CD4-positive, alpha-beta T cell (primary cell): ENCODE measurements around the gene HBS1L. TPM values are rescaled to one million over a fixed set of nuclear protein-coding genes. Genes with fewer than 3 reads are reported as not detected.

Experiments
- ATAC-seq: fragments of 200-7000 bp; cut with Tn5 transposase; one replicate; pipeline ENCODE4 v1.10.0; 2022; ENCODE audit warnings: mild to moderate bottlenecking; ENCODE audit not compliant: poor library complexity
- CTCF ChIA-PET: fragments of 350-600 bp; sonication (Branson Sonifier 250); formaldehyde crosslinking; loops from one replicate; lab custom pipeline; 2021; ENCODE audit warnings: antibody characterized with exemption, inconsistent platforms; lab: Charles Lee
- POLR2A ChIA-PET: fragments of 350-600 bp; sonication (Branson Sonifier 250); formaldehyde crosslinking; loops from one replicate; lab custom pipeline; 2021; ENCODE audit warnings: antibody characterized with exemption, inconsistent platforms; lab: Charles Lee
- DNase-seq, 14 experiments: peaks; one replicate each; pipeline ENCODE4 v3.0.0-alpha.2; 2013 to 2020; ENCODE audit warnings: mixed read lengths in 2 of 14
- H3K27ac ChIP-seq, 2 donors: one replicate each; pipeline versions ENCODE4 v1.5.1 to v1.7.0; 2013; ENCODE audit warnings: low read length in 2 of 2, low read depth in 1 of 2, mild to moderate bottlenecking in 1 of 2
- H3K27me3 ChIP-seq, 2 experiments: 1 replicate in 1 of 2; 2 replicates in 1 of 2; pipeline versions ENCODE4 v1.6.1 to v1.7.0; 2013; ENCODE audit warnings: low read length in 2 of 2, control low read depth in 1 of 2, mild to moderate bottlenecking in 1 of 2, moderate library complexity in 1 of 2; ENCODE audit not compliant: insufficient read depth in 2 of 2, control insufficient read depth in 1 of 2
- H3K36me3 ChIP-seq: one replicate; pipeline ENCODE4 v1.6.1; 2013; ENCODE audit warnings: low read length, control low read depth; ENCODE audit not compliant: insufficient read depth
- H3K4me1 ChIP-seq: one replicate; pipeline ENCODE4 v1.6.1; 2013; ENCODE audit warnings: low read length, control low read depth; ENCODE audit not compliant: insufficient read depth
- H3K4me3 ChIP-seq: one replicate; pipeline ENCODE4 v1.5.1; 2013; ENCODE audit warnings: mild to moderate bottlenecking, low read length, moderate library complexity
- H3K9me3 ChIP-seq, 2 experiments: 1 replicate in 1 of 2; 2 replicates in 1 of 2; pipeline versions ENCODE4 v1.6.1 to v1.7.0; 2013; ENCODE audit warnings: low read length in 2 of 2, mild to moderate bottlenecking in 2 of 2, control low read depth in 1 of 2, moderate library complexity in 1 of 2; ENCODE audit not compliant: control insufficient read depth in 1 of 2, insufficient read depth in 1 of 2
- H3K27ac Mint-ChIP-seq: one replicate; pipeline ENCODE4 v1.8.0; 2020; ENCODE audit warnings: mixed read lengths
- H3K27me3 Mint-ChIP-seq: one replicate; pipeline ENCODE4 v1.8.0; 2021; ENCODE audit warnings: mixed read lengths
- H3K36me3 Mint-ChIP-seq: one replicate; pipeline ENCODE4 v1.8.0; 2021; ENCODE audit warnings: low read depth, mixed read lengths
- H3K4me1 Mint-ChIP-seq: one replicate; pipeline ENCODE4 v1.8.0; 2021; ENCODE audit warnings: low read depth, mixed read lengths
- H3K4me3 Mint-ChIP-seq: one replicate; pipeline ENCODE4 v1.8.0; 2020; ENCODE audit warnings: mild to moderate bottlenecking, mixed read lengths
- H3K9me3 Mint-ChIP-seq: one replicate; pipeline ENCODE4 v1.8.0; 2020; ENCODE audit warnings: mixed read lengths
- intact Hi-C, 2 experiments: fragments of 100-400 bp; cut with DNase I in 1 of 2; cut with micrococcal nuclease in 1 of 2; formaldehyde crosslinking; loops; one replicate each; pipeline versions ENCODE4 v1.15.1 to v1.9.0; 2023 to 2025; cut with DNase I, micrococcal nuclease
- total RNA-seq, 174 experiments: library from RNA in 2 of 174; stranded (reverse) in 2 of 174; gene quantifications; one replicate each; pipeline ENCODE4 v1.2.3 and lab custom pipeline; 2021 to 2026
- TF ChIP-seq, protein P1 (sequence below): fragments of 200-600 bp; IDR thresholded peaks from one replicate; pipeline ENCODE4 v1.8.0; 2022; ENCODE audit warnings: antibody characterized with exemption, mild to moderate bottlenecking

HBS1L gene
- total RNA-seq, 2 experiments from 2014 or later = 106 to 117 TPM

DNA sequence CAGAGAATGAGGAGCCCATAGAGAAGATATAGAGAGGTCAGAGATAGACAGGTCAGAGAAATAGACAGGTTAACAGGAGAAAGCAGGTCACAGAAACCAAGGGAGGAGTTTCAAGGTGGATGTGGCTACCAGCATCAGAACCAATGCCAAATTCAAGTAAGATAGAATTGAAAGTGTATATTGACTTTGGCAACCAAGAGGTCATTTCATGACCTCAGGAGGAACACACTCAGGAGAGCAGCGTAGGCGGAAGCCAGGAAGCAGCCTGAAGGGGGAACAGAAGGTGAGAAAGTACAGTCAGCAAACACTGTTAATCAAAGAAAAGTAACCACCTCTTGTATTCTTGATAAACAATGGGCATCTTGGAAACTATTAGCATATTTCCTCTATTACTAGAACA is 70.8 kb downstream of the HBS1L start:
- no peak for ATAC-seq
- intact Hi-C loops = no loop called here
- H3K4me1 Mint-ChIP-seq = peaks cover 26% of the 10 kb centered on the region
- ChIA-PET POLR2A (no interaction called here), CTCF (no interaction called here)
- H3K27me3 Mint-ChIP-seq = no peaks in the 10 kb centered on the region
- H3K27me3 ChIP-seq = no peaks in the 10 kb centered on the region
- TF ChIP-seq, protein P1, sequence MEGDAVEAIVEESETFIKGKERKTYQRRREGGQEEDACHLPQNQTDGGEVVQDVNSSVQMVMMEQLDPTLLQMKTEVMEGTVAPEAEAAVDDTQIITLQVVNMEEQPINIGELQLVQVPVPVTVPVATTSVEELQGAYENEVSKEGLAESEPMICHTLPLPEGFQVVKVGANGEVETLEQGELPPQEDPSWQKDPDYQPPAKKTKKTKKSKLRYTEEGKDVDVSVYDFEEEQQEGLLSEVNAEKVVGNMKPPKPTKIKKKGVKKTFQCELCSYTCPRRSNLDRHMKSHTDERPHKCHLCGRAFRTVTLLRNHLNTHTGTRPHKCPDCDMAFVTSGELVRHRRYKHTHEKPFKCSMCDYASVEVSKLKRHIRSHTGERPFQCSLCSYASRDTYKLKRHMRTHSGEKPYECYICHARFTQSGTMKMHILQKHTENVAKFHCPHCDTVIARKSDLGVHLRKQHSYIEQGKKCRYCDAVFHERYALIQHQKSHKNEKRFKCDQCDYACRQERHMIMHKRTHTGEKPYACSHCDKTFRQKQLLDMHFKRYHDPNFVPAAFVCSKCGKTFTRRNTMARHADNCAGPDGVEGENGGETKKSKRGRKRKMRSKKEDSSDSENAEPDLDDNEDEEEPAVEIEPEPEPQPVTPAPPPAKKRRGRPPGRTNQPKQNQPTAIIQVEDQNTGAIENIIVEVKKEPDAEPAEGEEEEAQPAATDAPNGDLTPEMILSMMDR = no peak
- no peak overlapping the region for H3K4me3 ChIP-seq
- H3K27ac Mint-ChIP-seq = no peak overlapping the region
- no peak for DNase-seq
- peaks cover 66% of the 10 kb centered on the region for H3K36me3 Mint-ChIP-seq
- H3K4me1 ChIP-seq = no peaks in the 10 kb centered on the region
- no peaks in the 10 kb centered on the region for H3K9me3 Mint-ChIP-seq
- no peak overlapping the region for H3K4me3 Mint-ChIP-seq
- peaks cover 55% of the 10 kb centered on the region for H3K36me3 ChIP-seq
- H3K27ac ChIP-seq = no peak overlapping the region
- H3K9me3 ChIP-seq = no peaks in the 10 kb centered on the region

DNA sequence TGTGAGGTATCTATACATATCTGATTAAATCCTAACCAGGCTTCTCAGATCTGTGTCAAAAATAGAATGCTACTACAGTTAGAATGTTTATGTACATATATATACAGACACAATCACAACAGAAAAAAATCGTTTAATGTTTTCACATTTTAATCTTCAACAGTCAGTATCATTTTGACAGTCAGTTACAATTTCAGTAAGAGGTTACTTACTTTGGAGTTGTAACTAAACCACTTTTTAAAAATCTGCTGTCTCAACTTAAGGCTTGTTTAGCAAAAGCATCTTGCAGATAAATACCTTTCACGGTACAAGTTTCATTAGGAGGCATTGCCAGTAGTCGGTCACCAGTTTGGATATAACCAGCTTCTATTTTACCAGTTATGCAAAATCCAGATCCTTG is 72.5 kb downstream of the HBS1L start:
- CTCF ChIA-PET = no interaction called here
- intact Hi-C loops = no loop called here
- H3K4me1 Mint-ChIP-seq = peaks cover 26% of the 10 kb centered on the region
- Histone ChIP-seq H3K4me1 (no peaks in the 10 kb centered on the region), H3K4me3 (no peak overlapping the region), H3K36me3 (peaks cover 46% of the 10 kb centered on the region), H3K27me3 (no peaks in the 10 kb centered on the region), H3K9me3 (no peaks in the 10 kb centered on the region), H3K27ac (no peak overlapping the region)
- DNase-seq = no peak
- H3K27ac Mint-ChIP-seq = no peak overlapping the region
- H3K9me3 Mint-ChIP-seq = no peaks in the 10 kb centered on the region
- peaks cover 70% of the 10 kb centered on the region for H3K36me3 Mint-ChIP-seq
- TF ChIP-seq, protein P1 = no peak
- POLR2A ChIA-PET = interaction anchor here (1.2 kb wide), 1 partner anchor 12 kb away, joined by 3 read pairs; no protein-coding TSS in a partner anchor
- H3K4me3 Mint-ChIP-seq = no peak overlapping the region
- no peak for ATAC-seq
- no peaks in the 10 kb centered on the region for H3K27me3 Mint-ChIP-seq

DNA sequence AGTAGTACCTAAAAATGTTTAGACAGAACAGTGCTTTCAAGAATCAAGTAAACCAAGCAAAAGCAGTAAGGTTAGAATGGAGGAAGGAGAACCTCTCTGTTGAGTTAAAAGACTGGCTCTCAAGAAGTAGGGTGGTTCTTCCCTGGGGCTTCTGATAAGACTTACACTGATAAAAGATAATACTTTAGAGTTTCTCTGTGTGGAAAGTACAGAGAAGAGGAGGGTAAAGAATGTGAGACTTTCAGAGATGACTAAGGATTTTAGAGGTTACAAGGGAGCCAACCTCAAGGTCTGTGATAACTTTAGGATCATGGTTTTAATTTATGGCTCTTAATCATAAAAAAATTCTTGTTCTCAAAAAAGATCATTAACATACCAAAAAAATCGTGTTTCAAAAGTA is 73.8 kb downstream of the HBS1L start:
- Histone ChIP-seq H3K27ac (no peak overlapping the region), H3K4me1 (no peaks in the 10 kb centered on the region), H3K4me3 (no peak overlapping the region), H3K36me3 (peaks cover 53% of the 10 kb centered on the region), H3K9me3 (no peaks in the 10 kb centered on the region), H3K27me3 (no peaks in the 10 kb centered on the region)
- ATAC-seq = no peak
- DNase-seq = no peak
- Mint-ChIP-seq H3K27ac (no peak overlapping the region), H3K4me1 (peaks cover 26% of the 10 kb centered on the region), H3K27me3 (no peaks in the 10 kb centered on the region), H3K4me3 (no peak overlapping the region), H3K36me3 (peaks cover 77% of the 10 kb centered on the region), H3K9me3 (no peaks in the 10 kb centered on the region)
- TF ChIP-seq, protein P1 = no peak
- intact Hi-C loops = no loop called here
- CTCF ChIA-PET = no interaction called here
- POLR2A ChIA-PET = interaction anchor here (0.6 kb wide), 1 partner anchor 1206 kb away, joined by 3 read pairs; no protein-coding TSS in a partner anchor
